Esophagus mucosa (tissue), 1 donor: ENCODE results near the gene ZNF618. TPM values are rescaled to one million over a fixed set of nuclear protein-coding genes. Genes with fewer than 3 reads are reported as not detected.
"Not testable (repeated sequence)": the region's sequence is repeated elsewhere in the genome, so short reads cannot be mapped to it uniquely, and the experiment has no call there.

Experiments used
- ATAC-seq: fragments of 200-7000 bp; cut with Tn5 transposase; one replicate; pipeline ENCODE4 v1.9.1; 2020
- total RNA-seq: library from RNA; stranded (reverse); gene quantifications from one replicate; pipeline ENCODE4 v1.2.4, GENCODE V29; 2023
- donor health status: DM: yes; HTN: yes; CAD: no.

Gene ZNF618
- total RNA-seq, 1 donor from 2014 or later: 2.0 TPM

- ATAC-seq: no peak
These were observed 151.2 kb downstream of the ZNF618 start for GRCh38 chr9:114027159-114027862.

GRCh38 chr9:114027863-114028465 lies 151.9 kb downstream of the ZNF618 start:
- ATAC-seq: no peak

GRCh38 chr9:114028646-114029045 lies 152.5 kb downstream of the ZNF618 start:
- ATAC-seq: no peak

- ATAC-seq: no peak
These were observed 153.4 kb downstream of the ZNF618 start for GRCh38 chr9:114029311-114030170.

GRCh38 chr9:114030364-114030763 lies 154.3 kb downstream of the ZNF618 start:
- ATAC-seq: no peak

GRCh38 chr9:114031037-114031630 lies 155.0 kb downstream of the ZNF618 start:
- no peak for ATAC-seq

GRCh38 chr9:114031948-114032840 lies 156.1 kb downstream of the ZNF618 start:
- no peak for ATAC-seq

GRCh38 chr9:114033397-114034103 lies 157.4 kb downstream of the ZNF618 start:
- no peak for ATAC-seq

GRCh38 chr9:114034196-114034595 lies 158.1 kb downstream of the ZNF618 start:
- no peak for ATAC-seq

- no peak for ATAC-seq
These were observed 158.6 kb downstream of the ZNF618 start for GRCh38 chr9:114034661-114035062.

- no peak for ATAC-seq
These were observed 159.2 kb downstream of the ZNF618 start for GRCh38 chr9:114035221-114035844.

- ATAC-seq: no peak
These were observed 160.0 kb downstream of the ZNF618 start for GRCh38 chr9:114035845-114036801.

- no peak for ATAC-seq
These were observed 161.1 kb downstream of the ZNF618 start for GRCh38 chr9:114037249-114037648.

- ATAC-seq: peak; percentile 46
These were observed 162.0 kb downstream of the ZNF618 start for GRCh38 chr9:114037961-114038723.

- no peak for ATAC-seq
These were observed 162.7 kb downstream of the ZNF618 start for GRCh38 chr9:114038724-114039313.

- no peak for ATAC-seq
These were observed 163.4 kb downstream of the ZNF618 start for GRCh38 chr9:114039484-114039883.

- ATAC-seq: not testable (repeated sequence)
These were observed 167.6 kb downstream of the ZNF618 start for GRCh38 chr9:114043660-114044059.

- no peak for ATAC-seq
These were observed 170.2 kb downstream of the ZNF618 start for GRCh38 chr9:114046237-114046755.
